HG02885 (cell line): ENCODE data around the gene PLCB1.
"Not testable (repeated sequence)": the region's sequence is repeated elsewhere in the genome, so short reads cannot be mapped to it uniquely, and the experiment has no call there.

Experiments
- ATAC-seq: cut with Tn5 transposase; IDR thresholded peaks from one replicate; pipeline ENCODE4 v1.9.1; 2021; ENCODE audit warnings: mild to moderate bottlenecking; ENCODE audit not compliant: unreplicated experiment, poor library complexity

The PLCB1 gene

DNA sequence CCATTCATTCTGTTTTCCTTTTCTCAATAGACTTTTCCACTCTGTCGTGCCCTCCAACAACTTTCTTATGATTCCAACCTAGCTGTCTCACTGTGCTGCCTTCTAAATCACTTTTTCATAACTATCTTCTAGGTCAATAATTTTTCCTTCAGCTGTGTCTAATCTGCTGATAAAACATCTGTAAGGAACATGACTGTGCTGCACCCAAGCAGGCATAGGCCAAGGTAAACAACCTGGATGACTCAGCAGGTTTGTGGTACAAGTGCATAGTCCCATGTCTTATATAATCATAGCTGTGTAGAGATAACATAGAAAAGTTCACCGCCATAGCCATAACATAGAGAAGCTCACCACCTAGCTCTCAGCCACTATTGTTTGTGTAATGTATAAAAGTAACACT is 332.3 kb downstream of the PLCB1 start:
- no peak for ATAC-seq

DNA sequence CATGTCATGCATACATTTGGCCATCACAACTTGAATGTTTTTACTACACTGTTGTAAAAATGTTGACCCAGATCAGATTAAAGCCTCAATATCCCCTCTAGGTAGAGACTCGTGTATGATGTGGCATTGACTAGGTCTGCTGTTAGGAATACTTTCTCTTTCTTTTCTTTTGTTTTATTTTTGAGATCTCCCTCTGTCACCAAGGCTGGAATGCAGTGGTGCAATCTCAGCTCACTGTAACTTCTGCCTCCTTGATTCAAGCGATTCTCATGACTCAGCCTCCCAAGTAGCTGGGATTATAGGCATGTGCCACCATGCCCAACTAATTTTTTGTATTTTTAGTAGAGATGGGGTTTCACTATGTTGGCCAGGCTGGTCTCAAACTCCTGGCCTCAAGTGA is 334.7 kb downstream of the PLCB1 start:
- ATAC-seq: not testable (repeated sequence)

DNA sequence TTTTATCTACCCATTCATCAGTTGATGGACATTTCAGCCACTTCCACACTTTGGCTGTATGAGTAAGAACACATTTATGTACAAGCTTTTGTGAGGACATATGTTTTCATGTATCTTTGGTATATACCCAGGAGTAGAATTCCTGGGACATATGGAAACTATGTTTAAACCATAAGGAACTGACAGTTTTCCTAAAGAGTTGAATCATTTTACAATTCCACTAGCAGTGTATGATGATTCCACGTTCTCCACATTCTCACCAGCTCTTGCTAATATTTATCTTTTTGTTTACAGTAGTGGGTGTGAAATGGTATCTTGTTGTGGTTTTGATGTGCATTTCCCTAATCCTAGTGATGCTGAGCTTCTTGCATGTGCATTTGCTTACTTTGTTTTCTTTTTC is 338.1 kb downstream of the PLCB1 start:
- ATAC-seq: no peak

DNA sequence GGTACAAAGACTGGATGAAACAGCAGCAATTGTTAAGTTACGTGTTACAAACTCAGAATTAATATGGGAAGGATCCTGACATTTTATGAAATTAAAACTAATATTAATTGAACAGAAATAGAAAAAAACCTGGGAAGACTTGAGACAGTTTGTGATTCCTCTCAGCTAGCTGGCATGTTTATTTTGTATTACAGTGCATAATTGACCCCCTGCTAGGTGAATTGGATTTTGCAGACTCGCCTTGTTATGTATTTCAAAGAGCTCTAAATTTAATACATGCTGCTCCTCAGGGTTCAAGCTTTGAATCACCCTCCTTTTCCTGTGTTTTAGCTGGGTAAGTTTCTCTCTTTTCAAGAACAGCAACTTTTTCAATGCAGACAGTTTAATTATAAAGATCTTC is 339.4 kb downstream of the PLCB1 start:
- ATAC-seq: no peak

DNA sequence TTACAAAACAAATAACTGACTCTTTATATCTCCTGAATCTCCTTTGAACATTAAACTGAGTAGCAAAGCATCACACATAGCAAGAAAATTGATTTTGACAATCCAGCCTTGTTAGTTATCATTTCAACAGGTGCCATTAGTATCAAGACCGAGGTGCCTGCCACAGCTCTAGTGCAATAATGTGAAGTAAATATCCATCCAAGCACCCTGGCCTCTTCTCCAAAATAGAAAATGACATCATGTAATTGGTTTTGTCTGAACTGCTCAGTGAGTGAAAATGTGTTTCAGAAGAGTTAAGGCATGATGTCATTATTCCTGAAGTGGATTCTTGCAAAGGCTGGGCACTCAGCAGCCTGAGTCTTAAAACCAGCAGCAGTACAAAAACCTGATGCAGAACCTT is 341.4 kb downstream of the PLCB1 start:
- ATAC-seq: no peak

DNA sequence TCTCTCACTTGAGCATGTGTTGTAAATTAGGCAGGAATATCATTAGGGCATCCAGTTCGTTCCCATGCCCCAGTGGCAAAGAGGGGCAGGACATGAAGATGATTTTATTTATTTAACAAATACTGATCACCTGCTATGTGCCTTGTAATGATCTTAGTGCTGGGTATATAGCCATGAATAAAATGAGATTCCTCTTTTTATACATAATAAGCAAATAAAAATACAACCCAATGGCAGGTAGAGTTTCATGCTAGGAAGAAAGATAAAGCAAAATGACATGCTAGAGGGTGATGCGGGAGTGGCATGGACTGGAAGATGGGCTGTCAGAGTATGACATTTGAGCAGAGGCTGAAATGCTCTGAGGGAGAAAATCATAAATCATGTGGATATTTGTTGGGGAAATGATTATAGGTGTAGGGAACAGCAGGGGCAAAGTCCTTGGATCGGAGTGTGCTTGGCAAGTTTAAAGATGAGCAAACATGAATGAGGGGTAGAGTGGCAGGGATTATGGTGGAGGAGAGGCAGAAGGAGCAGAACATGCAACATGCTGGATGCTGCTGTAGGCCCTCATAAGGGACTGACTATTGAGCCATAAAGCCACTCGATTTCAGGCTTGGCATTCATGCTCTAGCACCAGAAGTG is 342.1 kb downstream of the PLCB1 start:
- ATAC-seq: no peak

DNA sequence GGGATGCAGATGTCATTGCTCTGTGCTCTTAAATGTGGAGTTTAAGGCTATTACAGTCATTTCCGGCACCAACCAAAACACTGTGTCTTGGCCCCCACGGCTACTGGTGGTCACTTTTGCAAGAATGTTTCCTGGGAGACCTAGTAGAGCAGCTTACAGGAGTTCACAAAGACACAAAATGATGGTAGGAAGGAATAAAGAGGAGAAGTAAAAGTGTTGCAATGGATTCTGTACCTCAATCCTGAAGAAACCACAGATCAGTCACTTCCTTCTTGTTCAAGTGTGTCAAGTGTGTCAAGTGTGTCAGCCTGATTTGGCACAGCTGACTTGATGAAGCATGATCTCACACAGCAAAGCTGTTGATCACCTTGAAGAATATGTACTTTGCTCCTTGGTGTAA is 344.0 kb downstream of the PLCB1 start:
- ATAC-seq: no peak

DNA sequence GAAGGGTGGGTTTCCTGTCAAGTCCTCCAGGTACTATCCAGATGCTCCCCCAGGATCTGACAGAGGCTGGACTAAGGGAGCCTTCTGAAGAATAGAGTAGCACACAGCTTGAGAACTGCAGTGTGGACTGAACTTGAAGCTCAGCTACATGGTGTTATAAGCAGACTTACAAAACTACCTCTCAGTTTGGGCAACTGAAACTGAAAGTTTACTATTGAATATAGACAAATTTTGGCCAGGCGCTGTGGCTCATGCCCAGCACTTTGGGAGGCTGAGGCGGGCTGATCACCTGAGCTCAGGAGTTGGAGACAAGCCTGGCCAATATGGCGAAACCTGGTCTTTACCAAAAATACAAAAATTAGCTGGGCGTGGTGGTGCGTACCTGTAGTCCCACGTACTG is 348.5 kb downstream of the PLCB1 start:
- no peak for ATAC-seq

DNA sequence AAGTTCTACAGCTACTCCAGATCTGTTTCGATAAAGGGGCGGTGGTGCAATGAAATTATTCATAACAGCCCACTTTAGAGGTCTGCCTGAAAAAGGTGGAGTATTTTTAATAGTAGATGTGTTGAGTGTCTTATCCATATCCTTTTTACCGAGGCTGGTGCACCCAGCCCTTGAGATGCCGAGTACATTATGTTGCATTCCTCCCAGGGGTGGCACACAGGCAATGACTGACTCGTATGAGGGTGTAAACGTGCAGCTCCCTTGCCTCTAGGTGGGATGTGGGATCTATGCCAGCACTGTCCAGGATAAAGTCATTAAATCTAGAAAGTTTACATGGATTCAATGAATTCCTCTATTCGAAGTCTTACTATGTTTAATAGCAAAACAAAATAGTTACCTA is 355.6 kb downstream of the PLCB1 start:
- ATAC-seq: no peak

DNA sequence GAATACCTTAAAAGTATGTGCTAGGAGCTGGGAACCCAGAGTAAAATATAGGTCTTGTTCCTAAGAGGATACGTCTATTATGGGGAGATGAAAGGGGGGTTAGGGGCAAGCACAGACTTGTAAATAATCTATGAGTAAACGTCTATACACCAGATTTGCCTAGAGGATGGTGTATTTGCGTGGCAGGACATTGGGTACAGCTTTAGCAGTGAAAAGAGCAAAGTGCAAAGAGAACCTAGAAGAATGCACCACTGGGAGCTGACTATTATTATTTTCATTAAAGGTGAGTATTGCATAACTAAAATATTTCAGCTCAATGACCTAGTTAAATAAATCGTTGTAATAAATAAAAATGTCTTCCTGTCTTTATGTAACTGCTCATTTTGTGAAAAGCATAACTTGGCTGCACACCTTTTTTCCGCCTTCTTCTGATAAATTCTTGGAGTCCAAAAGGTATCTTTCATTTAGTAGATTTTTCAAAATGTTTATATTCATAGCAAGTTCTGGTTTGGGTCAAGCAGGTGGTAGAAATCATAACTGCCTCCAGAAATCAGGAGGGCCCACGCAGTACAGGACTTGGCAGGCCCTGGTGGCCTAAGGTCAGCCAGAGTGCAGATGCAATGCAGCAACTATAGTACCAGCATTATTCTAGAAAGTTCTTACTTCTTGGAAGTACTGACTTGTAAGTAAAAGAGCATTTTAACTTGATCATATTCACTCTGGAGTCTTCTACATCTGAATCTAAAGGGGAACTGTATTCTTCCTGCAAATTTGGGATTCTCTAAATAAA is 357.2 kb downstream of the PLCB1 start:
- no peak for ATAC-seq

DNA sequence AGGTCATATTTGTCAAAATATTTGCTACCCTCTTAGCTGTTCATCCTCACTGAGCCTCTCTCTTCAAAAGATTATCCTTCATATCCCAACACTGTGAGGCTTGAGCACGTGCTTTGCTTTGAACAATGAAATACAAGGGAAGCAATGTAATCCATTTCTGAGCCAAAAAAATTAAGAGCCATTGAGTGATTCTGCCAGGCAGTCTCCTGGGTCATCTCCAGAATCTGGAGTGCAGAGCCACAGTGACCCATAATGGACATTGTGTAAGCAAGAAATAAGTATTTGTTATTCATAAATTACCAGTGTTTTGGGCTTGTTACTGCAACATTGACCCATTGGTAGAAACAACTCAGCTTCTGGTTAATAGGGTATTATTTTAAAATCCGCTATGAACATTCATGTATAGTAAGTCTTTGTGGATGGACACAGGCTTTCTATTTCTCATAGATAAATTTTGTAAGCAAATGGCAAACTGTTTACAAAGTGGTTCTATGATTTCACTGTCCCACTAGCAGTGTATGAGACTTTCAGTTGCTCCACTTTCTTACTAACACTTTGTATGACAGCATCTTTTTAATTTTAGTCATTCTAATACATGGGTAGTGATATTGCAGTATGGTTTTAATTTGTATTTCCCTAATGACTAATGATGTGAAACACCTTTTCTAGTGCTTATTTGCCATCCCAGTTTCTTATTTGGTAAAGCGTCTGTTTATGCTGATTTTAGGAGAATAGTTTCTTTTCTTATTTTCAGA is 358.2 kb downstream of the PLCB1 start:
- ATAC-seq: no peak

DNA sequence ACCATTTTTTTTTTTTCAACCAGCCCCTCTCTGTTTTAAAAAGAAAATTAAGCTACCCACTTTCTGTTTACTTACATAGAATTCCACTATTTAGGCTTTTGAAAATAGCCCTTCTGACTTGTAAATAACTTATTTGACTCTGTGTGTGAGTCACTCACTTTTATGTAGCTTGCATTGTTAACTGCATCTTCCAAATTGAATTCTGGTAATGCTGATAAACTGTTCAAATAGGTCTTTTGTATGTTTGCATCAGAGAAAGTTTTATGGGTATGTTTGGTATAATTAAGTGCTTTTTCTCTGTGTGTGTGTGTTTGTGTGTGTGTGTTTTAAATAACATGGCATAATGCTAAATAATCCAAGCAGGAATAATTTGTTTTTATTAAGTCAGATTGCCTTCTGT is 360.1 kb downstream of the PLCB1 start:
- ATAC-seq: no peak

DNA sequence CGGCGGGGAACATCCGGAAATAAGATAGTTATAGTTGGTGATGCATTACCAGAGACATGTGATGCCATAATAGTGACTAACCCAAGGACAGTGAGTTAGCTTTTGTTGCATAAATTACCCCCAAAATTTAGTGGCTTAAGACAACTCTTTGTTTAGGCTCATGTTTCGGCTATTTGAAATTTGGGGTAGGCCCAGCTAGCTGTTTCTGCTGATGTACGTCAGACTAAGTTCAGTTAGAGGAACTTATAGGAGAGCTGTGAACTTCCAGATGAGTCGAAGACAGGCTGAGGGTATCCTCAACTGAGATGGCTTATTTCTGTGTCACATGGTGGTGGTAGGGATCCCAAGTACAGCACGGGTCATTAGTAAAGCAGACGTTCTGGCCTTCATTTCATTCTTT is 366.5 kb downstream of the PLCB1 start:
- ATAC-seq: no peak

DNA sequence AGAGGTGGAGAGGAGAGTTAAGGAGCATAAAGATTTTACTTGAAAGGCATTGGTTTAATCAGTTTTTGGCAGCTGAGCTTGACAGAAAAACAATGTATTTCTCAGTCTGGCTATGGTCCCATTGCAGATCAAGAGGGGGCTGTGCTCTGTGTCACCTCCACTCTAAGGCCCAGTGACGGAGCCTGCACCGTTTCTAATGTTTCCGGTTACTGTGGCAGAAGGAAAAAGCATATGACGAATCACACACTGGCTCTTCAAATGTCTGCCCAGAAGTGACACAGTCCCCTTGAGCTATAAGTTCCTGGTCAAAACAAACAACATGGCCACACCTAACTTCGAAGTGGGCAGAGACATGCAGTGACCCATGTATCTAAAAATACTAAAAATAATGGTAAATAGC is 372.0 kb downstream of the PLCB1 start:
- no peak for ATAC-seq

DNA sequence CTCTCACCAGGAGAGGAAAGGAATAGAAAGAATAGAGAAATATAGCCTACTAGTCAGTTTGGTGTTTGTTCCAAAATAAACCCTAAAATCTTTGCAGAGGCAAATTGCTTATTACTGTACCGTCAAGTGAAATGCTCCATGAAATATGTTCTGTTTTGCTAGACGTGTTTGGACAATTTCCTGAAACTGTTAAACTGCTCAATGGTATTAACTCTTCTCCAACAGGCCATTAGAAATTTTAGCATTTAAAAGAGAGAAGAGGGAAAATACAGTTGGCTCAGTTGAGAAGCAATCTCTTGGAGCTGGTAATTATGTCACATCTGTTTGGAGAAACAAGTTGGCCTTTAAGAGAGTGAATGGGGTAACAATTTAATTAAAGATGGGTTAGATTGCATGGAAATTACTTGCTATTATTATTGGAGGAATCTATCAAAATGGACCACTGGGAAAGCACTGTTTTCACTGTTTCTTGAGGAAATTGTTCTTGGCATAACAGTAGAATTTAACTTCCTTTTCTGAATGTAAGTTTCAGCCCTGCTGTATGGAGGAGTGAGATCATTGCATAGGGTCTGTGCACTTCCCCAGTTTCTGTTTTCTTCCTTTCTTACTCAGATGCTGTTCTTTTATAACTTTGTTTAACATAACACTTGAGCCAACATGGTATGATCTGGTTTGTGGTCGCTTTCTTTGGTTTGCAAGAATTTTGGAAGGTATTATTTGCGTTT is 373.6 kb downstream of the PLCB1 start:
- ATAC-seq: no peak

DNA sequence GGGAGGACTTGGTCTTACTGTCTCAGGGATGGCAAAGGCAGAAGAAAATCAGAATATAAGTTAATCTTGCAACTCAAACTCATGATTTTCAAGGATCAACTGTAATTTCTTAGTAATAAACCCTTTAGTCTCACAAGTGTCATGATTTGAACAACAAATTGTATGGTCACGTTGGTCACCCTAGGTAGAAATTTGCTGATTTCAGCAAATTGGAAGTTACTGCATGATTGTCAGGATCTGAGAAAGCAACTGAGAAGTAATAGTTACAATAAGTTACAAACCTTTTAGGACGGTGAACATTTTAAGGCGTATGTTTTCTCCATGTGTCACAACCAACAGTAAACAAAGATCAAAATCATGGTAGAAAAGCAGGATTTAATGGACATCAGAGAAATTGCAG is 375.2 kb downstream of the PLCB1 start:
- ATAC-seq: no peak

DNA sequence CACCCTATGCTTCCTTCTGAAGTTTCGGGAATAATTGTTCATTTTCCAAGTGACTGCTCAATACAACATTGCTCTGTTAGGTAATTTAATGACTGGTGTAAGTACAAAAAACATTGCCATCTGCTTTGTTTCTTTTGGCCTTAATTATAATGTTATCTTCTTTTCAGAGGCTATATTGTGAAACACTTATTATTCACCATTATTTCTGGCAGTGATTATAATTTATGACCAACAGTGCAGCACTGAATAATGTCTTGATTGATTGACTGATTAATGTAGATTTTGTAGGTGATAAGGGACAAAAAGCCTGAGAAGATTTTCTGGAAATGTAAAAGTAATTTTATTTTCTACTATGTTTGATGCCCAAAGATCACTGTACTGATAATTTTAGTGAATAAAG is 377.7 kb downstream of the PLCB1 start:
- ATAC-seq: no peak

DNA sequence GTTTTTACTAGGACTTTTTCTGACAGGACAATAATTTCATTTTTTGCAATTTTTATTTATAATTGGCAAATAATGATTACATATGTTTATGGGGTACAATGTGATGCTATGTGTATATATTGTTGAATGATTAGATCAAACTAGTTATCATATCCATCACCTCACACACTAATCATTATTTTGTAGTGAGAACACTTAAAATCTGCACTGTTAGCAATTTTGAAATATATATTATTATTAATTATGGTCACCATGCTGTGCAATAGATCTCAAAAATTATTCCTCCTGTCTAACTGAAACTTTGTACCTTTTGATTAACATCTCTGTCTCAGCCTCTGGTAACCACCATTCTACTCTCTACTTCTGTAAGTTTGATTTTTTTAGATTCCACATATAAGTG is 378.7 kb downstream of the PLCB1 start:
- ATAC-seq: no peak

DNA sequence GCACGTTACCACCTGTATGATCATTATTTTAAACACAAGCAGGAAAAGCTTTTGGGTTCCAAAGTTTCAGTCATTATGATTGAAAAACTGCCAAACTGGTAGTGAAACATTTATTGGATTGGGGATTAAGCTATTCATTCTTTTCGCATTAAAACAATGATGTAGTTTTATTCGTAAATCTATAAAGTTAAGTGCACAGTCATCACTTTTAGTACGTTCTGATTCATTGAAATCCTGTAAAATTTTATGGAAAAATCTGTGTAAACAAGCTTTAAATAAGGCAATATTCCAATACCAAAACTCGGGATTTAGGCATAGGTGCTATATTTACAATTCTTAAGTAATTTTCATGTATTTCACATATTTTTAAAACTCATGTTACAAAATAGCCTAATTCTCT is 379.9 kb downstream of the PLCB1 start:
- ATAC-seq: no peak

DNA sequence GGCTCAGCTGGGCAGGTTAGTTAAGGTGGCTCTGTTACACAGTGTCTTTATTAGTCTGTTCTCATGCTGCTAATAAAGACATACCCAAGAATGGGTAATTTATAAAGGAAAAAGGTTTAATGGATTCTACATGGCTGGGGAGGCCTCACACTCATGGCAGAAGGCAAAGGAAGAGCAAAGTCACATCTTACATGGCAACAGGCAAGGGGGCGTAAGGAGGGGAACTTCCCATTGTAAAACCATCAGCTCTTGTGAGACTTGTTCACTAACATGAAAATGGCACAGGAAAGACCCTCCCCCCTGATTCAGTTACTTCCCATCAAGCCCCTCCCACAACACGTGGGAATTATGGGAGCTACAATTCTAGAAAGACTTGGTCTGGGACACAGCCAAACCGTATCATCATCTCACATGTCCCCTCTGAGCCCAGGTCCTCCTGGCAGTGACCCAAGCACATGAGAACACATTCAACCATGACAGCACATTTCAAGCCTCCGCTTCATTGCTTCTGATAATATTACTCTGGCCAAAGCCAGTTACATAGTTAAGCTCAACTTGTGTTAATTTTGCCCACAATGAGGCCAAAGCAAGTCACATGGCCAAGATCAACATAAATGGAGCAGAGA is 383.9 kb downstream of the PLCB1 start:
- ATAC-seq: no peak
